Stimulated activated CD8-positive, alpha-beta memory T cell treated with anti-CD3 and anti-CD28 coated beads, Interleukin-12 subunit alpha, Interleukin-12 subunit beta, amount 100 ng/mL, for 4 hours (primary cell): ENCODE data around the gene ADAMTS16.

Experiments
- DNase-seq: peaks from one replicate; pipeline ENCODE4 v3.0.0-alpha.2; 2020; ENCODE audit warnings: low read depth

Gene ADAMTS16

DNA sequence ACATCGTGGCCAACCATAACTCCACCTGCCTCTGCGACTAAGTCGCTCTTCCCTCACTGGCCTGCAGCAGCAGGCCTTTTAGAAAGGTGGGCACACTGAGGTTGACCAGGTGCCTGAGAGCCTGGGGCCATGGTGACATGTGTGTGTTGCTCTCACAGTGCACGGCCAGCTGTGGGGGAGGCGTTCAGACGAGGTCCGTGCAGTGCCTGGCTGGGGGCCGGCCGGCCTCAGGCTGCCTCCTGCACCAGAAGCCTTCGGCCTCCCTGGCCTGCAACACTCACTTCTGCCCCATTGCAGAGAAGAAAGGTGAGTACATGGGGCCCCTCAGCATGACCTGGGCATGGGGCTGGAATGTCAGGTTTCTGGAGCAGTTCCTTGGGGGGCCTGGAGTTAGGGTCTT is 177.8 kb downstream of the ADAMTS16 start:
- no peak for DNase-seq

DNA sequence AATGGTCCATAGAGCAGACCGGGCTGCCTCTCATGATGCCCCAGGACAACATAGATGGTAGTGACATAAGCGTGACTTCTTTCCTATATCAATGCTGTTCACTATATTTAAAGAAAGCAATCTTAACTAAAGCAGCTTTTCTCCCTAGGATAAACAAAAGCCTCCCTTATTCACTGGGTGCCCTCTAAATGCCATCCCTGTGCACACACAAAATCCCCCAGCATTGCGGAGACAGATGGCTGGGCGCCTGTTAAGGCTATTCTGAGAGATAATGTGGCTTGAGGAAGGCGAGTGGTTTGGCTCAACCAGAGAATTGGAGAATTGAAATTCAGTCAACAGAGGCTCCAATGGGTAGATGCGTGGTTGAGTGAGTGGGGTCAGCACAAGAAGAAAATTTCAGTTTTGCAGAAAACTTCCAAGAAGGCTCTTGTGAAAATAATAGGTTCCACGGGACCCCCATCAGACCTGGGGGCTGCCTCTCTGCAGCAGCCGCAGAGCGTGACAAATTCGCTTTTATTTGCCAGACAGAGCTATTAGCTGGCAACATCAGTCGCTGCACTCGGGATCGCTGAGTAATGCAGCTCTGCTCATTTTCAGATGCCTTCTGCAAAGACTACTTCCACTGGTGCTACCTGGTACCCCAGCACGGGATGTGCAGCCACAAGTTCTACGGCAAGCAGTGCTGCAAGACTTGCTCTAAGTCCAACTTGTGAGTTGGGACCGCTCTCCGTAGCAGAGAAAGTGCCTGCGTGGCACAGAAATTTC is 178.5 kb downstream of the ADAMTS16 start:
- DNase-seq: no peak

DNA sequence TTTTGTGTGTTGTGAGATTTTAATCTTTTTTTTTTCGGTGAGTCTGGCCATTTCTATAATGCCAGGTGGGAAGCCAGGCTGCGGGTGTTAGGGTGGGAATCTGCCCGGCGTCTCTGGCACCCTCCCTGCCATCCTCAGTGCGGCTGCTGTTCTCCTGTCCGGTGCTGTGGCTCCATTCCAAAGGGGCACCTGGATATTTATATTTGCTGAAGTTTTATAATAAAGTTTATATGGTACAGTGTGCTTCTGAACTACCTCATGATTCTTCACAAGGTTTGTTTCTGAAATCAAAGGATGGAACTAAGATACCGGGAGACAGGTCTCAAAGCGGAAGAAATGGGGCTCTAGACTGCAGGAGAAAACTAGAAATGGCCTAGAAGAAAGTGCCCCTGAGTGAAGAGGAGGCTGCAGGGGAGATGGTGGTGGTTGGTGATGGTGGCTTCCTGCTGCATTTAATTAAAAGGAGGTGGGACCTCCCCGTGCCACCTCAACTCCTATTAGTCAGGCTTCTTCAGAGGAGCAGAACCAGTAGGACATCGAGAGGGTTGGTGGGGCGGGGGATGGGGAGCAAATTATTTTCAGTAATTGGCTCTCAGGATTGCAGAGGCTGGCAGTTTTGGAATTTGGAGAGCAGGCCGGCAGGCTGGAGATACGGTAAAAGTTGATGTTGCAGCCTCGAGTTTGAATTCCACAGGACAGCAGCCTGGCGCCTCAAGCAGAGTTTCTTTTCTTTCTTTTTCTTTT is 180.1 kb downstream of the ADAMTS16 start:
- DNase-seq: no peak

DNA sequence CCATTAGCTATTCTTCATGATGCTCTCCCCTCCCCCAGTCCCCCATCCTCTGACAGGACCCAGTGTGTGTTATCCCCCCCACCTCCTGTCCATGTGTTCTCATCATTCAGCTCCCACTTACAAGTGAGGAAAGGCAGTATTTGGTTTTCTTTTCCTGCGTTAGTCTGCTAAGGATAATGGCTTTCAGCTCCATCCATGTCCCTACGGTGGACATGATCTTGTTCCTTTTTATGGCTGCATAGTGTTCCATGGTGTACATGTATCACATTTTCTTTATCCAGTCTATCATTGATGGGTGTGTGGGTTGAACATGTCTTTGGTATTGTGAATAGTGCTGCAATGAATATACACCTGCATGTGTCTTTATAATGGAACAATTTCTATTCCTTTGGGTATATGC is 181.0 kb downstream of the ADAMTS16 start:
- DNase-seq: no peak

DNA sequence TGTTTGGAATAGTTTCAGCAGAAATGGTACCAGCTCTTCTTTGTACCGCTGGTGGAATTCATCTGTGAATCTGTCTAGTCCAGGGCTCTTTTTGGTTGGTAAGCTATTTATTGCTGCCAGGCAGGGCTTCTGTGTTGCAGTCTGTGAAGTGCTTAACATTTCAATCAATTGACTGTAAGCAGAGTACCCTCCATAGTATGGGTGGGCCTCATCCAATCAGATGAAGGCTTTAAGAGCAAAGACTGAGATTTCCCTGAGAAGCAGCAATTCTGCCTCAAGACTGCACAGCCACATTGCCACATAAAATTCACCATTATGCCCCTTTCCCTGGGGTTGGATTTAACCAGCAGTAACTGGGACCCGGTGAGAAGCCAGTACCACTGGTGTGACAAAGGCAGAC is 183.4 kb downstream of the ADAMTS16 start:
- no peak for DNase-seq

DNA sequence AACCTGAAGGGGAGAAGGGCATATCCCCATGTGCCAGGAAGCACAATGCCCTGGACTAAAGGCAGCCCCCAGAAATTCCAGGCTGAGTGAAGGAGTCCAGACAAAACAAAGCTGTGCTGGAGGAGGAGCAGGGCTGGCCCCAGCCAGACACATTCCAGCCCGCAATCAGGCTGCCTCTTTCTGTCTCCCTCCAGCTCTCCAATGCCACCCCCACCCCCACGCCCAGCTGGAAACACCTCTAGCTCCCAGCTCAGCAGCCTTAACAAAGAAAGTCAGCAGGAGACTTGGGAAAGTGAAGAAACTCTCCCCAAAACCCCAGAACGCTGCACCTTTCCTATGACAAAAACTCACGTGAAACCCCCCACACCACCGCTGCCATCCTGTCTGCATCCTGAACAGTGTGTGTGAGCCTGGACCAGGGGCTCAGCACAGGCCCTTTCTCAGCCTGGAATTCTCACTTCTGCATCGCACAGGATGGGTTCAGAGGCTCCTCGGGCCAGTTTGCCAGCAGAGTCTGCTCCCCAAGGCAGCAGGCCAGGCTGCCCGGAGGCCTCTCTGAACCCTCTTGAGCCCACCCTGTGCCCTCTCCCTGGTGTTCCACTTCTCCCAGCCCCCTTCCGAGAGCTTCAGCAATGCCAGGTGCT is 186.1 kb downstream of the ADAMTS16 start:
- no peak for DNase-seq

DNA sequence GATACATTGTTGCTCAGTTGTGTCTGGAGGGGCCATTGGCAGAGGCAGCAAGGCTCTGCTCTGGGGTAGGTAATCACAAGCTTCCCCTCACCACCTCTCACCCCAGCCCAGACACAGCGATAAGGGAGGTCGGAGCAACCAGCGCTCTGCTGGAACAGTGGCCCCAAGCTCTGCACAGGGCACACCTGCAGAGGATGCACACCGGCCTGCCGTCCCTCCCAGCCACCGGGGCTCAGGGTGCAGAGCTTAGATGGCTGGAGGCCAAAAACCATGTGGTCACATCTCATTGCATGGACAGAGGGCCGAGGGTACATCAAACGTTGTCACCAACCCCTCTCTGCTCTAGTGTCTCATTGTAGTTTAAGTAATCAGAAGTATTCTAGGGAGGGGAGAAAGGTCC is 187.0 kb downstream of the ADAMTS16 start:
- DNase-seq: no peak

DNA sequence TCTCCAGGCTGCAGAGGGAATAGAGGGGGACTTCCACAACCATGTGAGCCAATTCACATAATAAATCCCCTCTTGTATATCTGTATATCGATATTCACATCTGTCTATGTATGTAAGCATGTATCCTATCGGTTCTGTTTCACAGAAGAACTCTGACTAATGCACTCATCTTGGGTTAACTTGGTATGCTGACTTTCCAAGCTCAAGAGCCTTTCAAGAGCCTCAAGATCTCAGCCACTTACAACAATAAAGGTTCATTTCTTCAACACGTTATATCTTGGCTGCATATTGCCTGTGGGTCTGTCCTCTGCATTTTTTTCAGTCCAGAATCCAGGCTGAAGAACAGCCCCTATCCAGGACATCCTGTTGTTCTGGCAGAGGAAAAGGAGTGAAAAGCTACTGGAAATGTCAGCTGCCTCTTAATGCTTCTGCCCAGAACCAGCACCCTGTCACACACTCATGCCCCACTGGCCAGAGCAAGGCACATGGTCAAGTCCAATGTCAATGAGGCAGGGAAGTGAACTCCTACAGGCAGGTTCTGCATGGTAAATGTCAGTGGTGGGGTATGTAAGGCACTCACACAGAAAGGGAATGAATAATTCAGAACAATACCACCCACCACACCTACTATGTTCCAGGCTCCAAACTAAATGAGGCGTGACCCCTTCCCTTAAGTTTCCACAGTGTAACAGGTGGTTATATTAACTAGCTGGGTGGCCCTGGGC is 190.8 kb downstream of the ADAMTS16 start:
- DNase-seq: no peak

DNA sequence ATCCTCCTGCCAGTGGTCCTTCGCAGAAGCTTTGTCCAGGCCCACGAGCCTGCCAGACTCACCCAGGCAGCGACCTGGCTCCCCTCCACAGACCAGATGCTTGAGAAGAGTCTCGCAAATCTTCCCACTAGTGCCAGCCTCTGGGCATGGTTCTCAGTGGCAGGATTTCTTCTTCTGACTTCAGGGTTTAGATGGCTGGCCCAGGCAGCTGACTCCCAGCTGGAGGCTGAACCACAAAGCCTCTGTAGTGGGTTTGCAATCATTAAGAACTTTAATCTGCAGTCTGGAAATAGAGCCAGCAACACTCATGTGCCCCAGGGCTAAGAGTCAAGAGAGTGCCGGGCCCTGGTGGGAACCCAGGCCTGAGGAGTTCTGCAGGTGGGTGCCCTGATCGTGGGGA is 191.7 kb downstream of the ADAMTS16 start:
- no peak for DNase-seq

DNA sequence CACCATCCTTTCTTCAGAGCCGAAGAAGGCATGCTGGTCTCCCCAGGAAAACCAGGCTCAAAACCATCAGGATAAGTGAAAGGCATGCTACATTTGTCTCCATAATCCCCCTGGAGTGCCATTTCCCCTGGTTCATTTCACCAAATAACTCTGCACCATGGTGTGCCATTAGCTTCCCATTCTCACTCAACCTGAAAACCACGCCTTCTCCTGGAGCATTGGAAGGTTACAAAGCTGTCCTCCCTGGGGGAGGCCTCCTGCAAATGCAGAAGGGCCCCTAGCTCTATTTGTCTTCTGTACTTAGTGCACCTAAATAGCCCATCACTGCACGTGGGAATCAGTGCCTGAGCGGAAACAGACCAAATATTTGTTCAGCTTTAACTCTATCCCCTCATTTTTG is 192.2 kb downstream of the ADAMTS16 start:
- DNase-seq: no peak

DNA sequence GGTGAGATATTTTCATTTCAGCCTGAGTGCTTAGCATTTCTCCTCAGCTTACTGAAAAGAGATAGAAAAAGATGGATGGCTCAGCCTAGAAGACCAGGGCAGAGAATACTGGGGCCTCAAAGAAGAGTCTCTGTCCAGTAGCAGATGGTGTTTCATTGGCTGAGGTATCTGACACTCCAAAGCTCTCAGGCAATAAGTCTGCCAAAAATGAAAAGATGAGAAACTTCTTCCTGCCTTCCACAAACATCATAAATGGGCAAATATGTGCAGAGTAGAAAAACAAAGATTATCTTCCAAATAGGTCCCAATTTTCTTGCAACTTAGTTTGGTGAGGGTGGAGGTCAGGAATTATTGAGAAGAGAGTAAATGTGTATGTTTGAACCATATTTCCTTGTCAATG is 195.0 kb downstream of the ADAMTS16 start:
- DNase-seq: no peak

DNA sequence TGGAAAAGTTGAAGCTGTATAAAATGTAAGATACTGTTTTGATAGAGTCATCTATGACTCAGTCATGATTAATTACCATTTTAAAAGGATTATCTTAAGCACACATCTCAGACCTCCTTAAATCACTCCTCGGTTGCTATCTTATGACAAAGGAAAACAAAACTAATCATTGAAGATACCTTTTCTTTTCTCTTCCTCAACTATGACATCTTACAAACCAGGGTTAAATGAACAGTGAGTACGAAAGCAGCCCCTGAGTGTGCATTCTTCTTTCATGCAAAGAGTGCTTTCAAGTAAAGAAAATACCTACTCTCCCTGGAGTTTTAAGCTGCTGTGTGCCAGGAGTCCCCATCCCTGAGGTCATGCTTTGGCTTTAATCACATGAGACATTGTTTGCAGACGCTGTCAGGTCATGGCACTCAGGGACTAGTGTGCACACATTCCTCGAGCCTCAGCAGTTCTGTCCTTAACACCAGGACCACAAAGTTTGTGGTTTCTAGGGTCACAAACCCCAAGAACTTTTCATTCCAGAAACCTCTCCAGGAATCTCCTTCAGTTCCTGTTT is 195.7 kb downstream of the ADAMTS16 start:
- DNase-seq: no peak

DNA sequence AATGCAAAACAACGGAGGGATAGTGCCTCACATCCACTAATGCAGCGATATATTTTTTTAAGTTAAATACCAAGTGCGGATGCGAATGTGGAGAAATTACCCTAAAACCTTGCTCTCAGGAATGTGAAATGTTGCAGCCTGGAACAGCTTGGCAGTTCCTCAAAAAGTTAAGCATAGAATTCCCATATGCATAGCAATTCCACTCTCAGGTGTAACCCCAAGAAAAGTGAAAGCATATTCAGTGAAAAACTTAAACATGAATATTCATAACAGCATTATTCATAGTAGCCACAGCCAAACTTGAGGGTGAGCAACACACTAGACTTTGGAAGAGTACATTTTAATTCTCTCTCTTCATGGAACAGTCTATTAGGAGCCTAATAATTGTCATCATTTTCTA is 199.1 kb downstream of the ADAMTS16 start:
- no peak for DNase-seq

DNA sequence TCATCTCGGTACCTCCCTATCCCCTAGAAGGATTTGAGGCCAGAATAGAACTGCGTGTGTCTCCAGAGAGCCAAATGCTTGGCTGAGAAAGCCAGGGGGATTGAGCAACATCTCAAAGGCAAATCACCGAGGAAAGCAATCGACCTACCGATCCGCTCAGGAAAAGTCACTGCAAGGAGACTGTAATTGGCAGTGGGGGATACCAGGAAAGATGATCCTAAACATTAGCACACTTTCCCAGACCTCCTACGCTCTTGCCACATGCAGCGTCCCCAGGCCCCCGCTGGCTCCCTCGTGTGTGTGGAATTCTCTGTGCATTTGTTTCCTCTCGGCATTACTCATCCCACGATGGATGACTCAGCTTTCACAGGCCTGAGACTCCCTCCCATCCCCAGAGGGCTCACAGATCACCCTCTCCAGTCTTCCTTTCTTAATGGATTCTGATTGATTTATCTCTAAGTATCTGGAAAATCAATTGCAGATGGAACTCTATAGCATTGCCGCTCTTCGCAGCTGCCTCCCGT is 200.1 kb downstream of the ADAMTS16 start:
- no peak for DNase-seq

DNA sequence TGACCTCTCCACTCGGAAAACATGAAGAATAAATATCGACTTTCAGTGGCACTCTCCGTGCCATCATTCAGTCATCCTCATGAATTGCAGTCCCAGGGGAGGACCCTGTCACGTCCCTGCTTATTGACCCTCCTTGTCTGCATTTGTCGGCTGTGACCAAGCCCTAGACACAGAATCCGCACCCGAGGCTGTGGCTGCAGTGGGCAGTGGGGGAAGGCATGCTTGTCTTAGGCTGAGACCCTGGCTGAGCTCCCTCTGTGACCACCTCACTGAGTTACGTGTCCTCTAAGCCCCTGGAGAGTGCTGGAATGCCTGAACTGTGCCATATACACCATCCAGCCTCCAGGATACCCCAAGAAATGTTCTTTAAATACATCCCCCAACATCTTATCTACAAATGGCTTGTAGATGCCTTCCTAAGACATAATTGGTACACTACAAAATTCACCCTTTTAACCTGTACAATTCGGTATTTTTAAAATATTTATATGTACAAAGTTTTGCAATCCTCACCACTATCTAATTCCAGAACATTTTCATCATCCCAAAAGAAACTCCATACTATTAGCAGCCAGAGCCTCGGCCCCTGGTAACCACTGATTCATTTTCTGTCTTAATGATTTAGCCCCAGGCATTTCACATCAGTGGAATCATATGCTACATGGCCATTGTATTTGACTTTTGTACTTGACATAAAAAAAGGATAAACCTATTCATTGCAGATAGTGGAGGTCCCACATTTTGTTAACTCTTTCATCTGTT is 201.6 kb downstream of the ADAMTS16 start:
- no peak for DNase-seq

DNA sequence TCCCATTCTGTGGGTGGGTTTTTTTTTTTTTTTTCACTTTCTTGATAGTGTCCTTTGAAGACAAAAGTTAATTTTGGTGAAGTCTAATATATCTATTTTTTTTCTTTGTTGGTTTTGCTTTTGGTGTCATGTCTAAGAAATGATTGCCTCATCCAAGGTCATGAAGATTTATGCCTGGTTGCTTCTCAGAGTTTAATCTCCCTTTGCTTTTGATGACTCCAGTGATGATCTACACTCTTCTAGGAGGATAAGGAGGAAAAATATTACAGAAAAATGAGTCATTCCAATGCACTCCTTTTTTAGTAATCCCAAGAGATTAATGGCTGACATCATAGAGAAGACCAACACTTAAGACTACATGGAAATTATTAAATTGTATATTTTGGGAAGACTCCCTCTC is 202.7 kb downstream of the ADAMTS16 start:
- no peak for DNase-seq

DNA sequence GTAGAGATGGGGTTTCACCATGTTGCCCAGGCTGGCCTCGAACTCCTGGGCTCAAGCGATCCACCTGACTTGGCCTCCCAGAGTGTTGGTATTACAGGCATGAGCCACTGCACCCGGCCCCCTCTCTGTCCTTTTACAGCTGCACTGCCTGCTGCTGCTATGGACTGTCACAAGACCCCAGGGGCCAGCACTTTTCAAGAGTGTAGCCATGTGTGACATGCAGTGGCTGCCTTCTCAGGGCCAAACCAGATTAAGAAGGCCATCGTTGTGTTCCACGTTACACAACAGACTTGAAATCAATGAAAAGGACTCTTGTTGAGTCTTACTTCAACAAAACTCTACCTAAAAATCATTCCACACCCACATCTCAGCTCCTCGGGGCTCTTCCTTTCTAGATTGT is 203.4 kb downstream of the ADAMTS16 start:
- DNase-seq: no peak

DNA sequence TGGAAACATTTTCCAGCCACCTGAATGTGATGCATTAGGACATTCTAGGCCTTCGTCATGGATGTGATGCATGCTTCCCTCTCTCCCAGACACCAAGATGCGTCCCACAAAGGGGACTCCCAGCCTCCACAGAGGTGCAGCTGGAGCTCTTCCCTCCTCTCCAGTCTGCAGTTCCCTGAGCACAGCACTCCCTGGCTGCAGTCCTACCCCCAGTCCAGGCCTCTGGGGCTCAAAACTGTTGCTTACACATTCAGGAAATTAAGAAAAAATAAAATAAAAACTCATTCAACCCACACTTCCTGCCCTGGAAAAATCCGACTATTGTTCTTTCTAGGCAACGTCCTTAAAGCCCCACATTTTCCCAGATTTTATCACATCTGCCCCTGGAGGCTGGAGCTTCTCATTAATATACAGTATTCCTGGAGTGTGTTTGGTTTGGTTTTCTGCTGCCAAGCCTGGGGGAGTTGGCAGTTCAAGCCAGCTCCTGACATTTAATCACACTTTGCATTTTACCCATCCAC is 204.0 kb downstream of the ADAMTS16 start:
- DNase-seq: no peak

DNA sequence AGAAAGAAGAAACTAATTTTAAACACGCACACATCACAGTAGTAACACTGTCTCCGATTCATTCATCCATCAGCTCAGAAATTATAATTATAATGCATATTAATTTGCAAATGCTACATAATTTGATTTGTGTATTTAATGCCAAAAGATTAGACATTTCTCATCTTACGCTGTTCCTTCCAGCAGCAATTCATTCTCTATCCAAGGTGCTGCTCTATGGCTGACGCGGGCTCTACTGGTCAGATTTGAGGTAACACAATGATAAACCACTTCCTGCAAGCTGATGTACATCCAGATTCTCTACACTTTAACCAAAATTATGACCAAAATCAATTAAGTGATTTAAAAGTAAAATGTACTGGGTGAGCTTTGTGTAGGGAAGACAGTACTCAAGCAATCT is 204.5 kb downstream of the ADAMTS16 start:
- no peak for DNase-seq

DNA sequence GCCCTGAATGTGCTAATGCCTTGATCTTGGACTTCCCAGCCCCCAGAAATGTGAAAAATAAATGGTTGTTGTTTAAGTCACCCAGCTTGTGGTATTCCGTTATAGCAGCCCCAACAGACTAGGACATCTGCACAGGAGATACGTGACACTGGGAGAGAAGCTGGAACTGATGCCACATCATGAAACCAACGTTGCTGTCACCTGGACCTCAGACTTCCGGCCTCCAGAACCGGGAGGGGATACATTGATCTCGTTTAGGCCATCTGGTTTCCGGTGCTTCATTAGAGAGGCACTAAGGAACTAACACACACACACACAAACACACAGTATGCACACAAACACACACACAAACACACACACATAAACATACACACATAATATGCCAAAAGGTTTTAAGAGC is 207.3 kb downstream of the ADAMTS16 start:
- DNase-seq: no peak

DNA sequence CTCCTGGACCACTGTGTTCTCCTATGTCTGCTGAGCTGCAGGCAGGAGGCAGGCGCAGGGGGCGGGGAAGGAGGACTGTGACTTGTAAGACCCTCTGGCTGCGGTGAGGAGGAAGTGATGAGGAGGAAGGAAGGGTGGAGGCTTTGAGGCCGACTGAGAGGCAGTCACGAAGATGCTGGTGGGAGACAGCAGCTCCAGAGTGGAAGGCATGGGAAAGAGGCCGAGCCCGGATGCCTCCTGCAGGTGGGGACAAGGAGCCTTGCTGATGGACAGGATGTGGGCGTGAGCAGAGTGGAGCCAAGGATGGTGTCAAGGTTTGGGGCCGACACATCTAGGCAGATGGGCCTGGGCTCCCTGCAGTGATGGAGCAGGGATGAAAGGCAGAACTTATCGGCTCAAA is 208.0 kb downstream of the ADAMTS16 start:
- no peak for DNase-seq
